ENCODE measurements around the gene IRF4.

The IRF4 gene

GRCh38 chr6:400815-401214 is 9.3 kb downstream of the IRF4 start:
- no peak overlapping the region for H3K4me3 ChIP-seq (ENCODE audit: low read depth, low read length)
- TF ChIP-seq CTCF (IDR thresholded peaks at IDR 0.05; ENCODE audit: borderline replicate concordance, insufficient read depth, low read depth, low read length) = no peak

- no peak overlapping the region for H3K4me3 ChIP-seq (ENCODE audit: low read depth, low read length)
- no peak for TF ChIP-seq CTCF (IDR thresholded peaks at IDR 0.05; ENCODE audit: borderline replicate concordance, insufficient read depth, low read depth, low read length)
Observed at GRCh38 chr6:401239-401993, 9.9 kb downstream of the IRF4 start.

GRCh38 chr6:401994-402640 is 10.6 kb downstream of the IRF4 start:
- H3K4me3 ChIP-seq (ENCODE audit: low read depth, low read length) = no peak overlapping the region

GRCh38 chr6:402901-403658 is 11.5 kb downstream of the IRF4 start:
- H3K4me3 ChIP-seq (ENCODE audit: low read depth, low read length) = no peak overlapping the region
- TF ChIP-seq CTCF (IDR thresholded peaks at IDR 0.05; ENCODE audit: borderline replicate concordance, insufficient read depth, low read depth, low read length) = no peak

More at GRCh38 chr6:401994-402640, 10.6 kb downstream of the IRF4 start:
- TF ChIP-seq CTCF (IDR thresholded peaks at IDR 0.05; ENCODE audit: borderline replicate concordance, insufficient read depth, low read depth, low read length) = no peak

GRCh38 chr6:403659-404655 is 12.4 kb downstream of the IRF4 start:
- TF ChIP-seq CTCF (IDR thresholded peaks at IDR 0.05; ENCODE audit: borderline replicate concordance, insufficient read depth, low read depth, low read length) = no peak
- H3K4me3 ChIP-seq (ENCODE audit: low read depth, low read length) = no peak overlapping the region

GRCh38 chr6:404685-405423 is 13.3 kb downstream of the IRF4 start:
- TF ChIP-seq CTCF (IDR thresholded peaks at IDR 0.05; ENCODE audit: borderline replicate concordance, insufficient read depth, low read depth, low read length) = no peak
- no peak overlapping the region for H3K4me3 ChIP-seq (ENCODE audit: low read depth, low read length)
